Liver (tissue), 3 donors: ENCODE data around the gene ANKDD1A.
A peak's percentile ranks its signal among the peaks of the same experiment; 100 is the strongest.

Experiments
- CTCF ChIP-seq: fragments of 150-350 bp; IDR thresholded peaks from 2 replicates; pipeline ENCODE4 v1.5.1; 2017; ENCODE audit warnings: improper control_type of control experiment, low read depth, low read length; ENCODE audit not compliant: missing input control
- GABPA ChIP-seq, 2 donors: IDR thresholded peaks in 1 of 2; conservative IDR thresholded peaks in 1 of 2; 2 replicates each; pipeline ENCODE4 v1.6.1; 2016; ENCODE audit warnings: antibody characterized with exemption in 2 of 2, mild to moderate bottlenecking in 1 of 2, moderate library complexity in 1 of 2
- JUND ChIP-seq, 2 donors: IDR thresholded peaks; 2 replicates each; pipeline ENCODE4 v1.6.1; 2016; ENCODE audit warnings: antibody characterized with exemption in 2 of 2
- MAX ChIP-seq: IDR thresholded peaks from 2 replicates; pipeline ENCODE4 v1.6.1; 2016; ENCODE audit warnings: antibody characterized with exemption
- RAD21 ChIP-seq, 2 donors: IDR thresholded peaks; 2 replicates each; pipeline ENCODE4 v1.6.1; 2016; ENCODE audit warnings: antibody characterized with exemption in 2 of 2, mild to moderate bottlenecking in 2 of 2
- RXRA ChIP-seq, 2 donors: IDR thresholded peaks; 2 replicates each; pipeline ENCODE4 v1.6.1; 2017 to 2018; ENCODE audit warnings: antibody characterized with exemption in 2 of 2, mild to moderate bottlenecking in 1 of 2
- SP1 ChIP-seq: IDR thresholded peaks from 2 replicates; pipeline ENCODE4 v1.6.1; 2018; ENCODE audit warnings: antibody characterized with exemption, mild to moderate bottlenecking
- TAF1 ChIP-seq: conservative IDR thresholded peaks from 2 replicates; pipeline ENCODE4 v1.6.1; 2016; ENCODE audit warnings: antibody characterized with exemption, mild to moderate bottlenecking
- YY1 ChIP-seq: IDR thresholded peaks from 2 replicates; pipeline ENCODE4 v1.6.1; 2016; ENCODE audit warnings: antibody characterized with exemption, mild to moderate bottlenecking
- ZBTB33 ChIP-seq: IDR thresholded peaks from 2 replicates; pipeline ENCODE4 v1.6.1; 2016; ENCODE audit warnings: antibody characterized with exemption
- donor health status: healthy.
- donor health status: healthy.

- TF ChIP-seq CTCF (no peak), SP1 (peak; percentile 40), TAF1 (no peak), GABPA (IDR thresholded peaks at IDR 0.05 in 1 of 2, conservative IDR thresholded peaks at IDR 0.05 in 1 of 2) (peak in 1 of 2 donors; percentile 58), RAD21 (IDR thresholded peaks at IDR 0.05) (peak; percentile 8 to 19), JUND (IDR thresholded peaks at IDR 0.05) (peak; percentile 96 to 99), RXRA (IDR thresholded peaks at IDR 0.05) (peak; percentile 43 to 90), MAX (peak; percentile 98), ZBTB33 (peak; percentile 56), YY1 (peak; percentile 58)
Measured at GRCh38 chr15:64938192-64938591, 26.5 kb downstream of the ANKDD1A start.
